GM19395 (cell line): ENCODE measurements around the gene PDGFC.

Experiments used
- ATAC-seq: cut with Tn5 transposase; IDR thresholded peaks from one replicate; pipeline ENCODE4 v1.9.1; 2021; ENCODE audit warnings: mild to moderate bottlenecking, moderate library complexity; ENCODE audit not compliant: unreplicated experiment

The PDGFC gene

GRCh38 chr4:156837625-156838345, 133.8 kb downstream of the PDGFC start:
- ATAC-seq = no peak

GRCh38 chr4:156832886-156833285, 138.7 kb downstream of the PDGFC start:
- no peak for ATAC-seq

- ATAC-seq = no peak
Measured at GRCh38 chr4:156830351-156830750, 141.2 kb downstream of the PDGFC start.

- no peak for ATAC-seq
Measured at GRCh38 chr4:156829201-156829873, 142.3 kb downstream of the PDGFC start.

- ATAC-seq = no peak
Measured at GRCh38 chr4:156827519-156827918, 144.1 kb downstream of the PDGFC start.

- no peak for ATAC-seq
Measured at GRCh38 chr4:156825074-156825473, 146.5 kb downstream of the PDGFC start.

- no peak for ATAC-seq
Measured at GRCh38 chr4:156824451-156825060, 147.0 kb downstream of the PDGFC start.

- no peak for ATAC-seq
Measured at GRCh38 chr4:156820931-156821330, 150.7 kb downstream of the PDGFC start.

- no peak for ATAC-seq
Measured at GRCh38 chr4:156816360-156816755, 155.2 kb downstream of the PDGFC start.

- no peak for ATAC-seq
Measured at GRCh38 chr4:156815717-156816359, 155.8 kb downstream of the PDGFC start.

GRCh38 chr4:156811963-156812362, 159.6 kb downstream of the PDGFC start:
- ATAC-seq = no peak

GRCh38 chr4:156811286-156811685, 160.3 kb downstream of the PDGFC start:
- ATAC-seq = no peak

- no peak for ATAC-seq
Measured at GRCh38 chr4:156805696-156806095, 165.9 kb downstream of the PDGFC start.

GRCh38 chr4:156803056-156803455, 168.5 kb downstream of the PDGFC start:
- no peak for ATAC-seq

- no peak for ATAC-seq
Measured at GRCh38 chr4:156800463-156800862, 171.1 kb downstream of the PDGFC start.

- no peak for ATAC-seq
Measured at GRCh38 chr4:156799121-156799589, 172.4 kb downstream of the PDGFC start.

- no peak for ATAC-seq
Measured at GRCh38 chr4:156798438-156798837, 173.2 kb downstream of the PDGFC start.

GRCh38 chr4:156797206-156797605, 174.4 kb downstream of the PDGFC start:
- no peak for ATAC-seq

GRCh38 chr4:156795727-156796126, 175.9 kb downstream of the PDGFC start:
- no peak for ATAC-seq

GRCh38 chr4:156794863-156795262, 176.7 kb downstream of the PDGFC start:
- ATAC-seq = no peak

GRCh38 chr4:156792462-156793085, 179.0 kb downstream of the PDGFC start:
- no peak for ATAC-seq
